Activated CD4-positive, alpha-beta T cell treated with anti-CD3 and anti-CD28 coated beads, Interleukin-2, amount 50 U/mL, for 4 hours (primary cell): ENCODE measurements around the gene LRRC8D.
"Not testable (repeated sequence)": the region's sequence is repeated elsewhere in the genome, so short reads cannot be mapped to it uniquely, and the experiment has no call there.

Experiments
- DNase-seq, 2 experiments: peaks; one replicate each; pipeline ENCODE4 v3.0.0-alpha.2; 2020

LRRC8D gene

DNA sequence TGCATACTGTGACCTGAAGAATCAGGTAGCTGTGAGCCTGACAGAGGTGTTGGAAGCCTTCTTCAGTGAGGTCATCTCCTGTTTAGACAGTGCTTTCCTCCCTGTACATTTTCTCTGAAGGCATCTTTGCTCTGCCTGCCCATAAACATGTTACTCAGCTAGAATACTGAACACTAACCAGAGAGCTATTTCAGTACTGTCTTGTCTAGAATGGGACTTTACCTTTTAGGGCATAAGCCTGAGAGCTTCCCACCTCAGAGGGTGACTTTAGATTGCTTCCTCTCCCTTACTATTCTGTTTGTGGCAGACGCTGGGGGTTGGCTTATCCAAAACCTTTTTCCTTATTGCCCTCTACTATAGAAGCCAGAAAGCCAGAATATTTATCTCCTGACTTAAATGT, 150.8 kb downstream of the LRRC8D start:
- no peak for DNase-seq

DNA sequence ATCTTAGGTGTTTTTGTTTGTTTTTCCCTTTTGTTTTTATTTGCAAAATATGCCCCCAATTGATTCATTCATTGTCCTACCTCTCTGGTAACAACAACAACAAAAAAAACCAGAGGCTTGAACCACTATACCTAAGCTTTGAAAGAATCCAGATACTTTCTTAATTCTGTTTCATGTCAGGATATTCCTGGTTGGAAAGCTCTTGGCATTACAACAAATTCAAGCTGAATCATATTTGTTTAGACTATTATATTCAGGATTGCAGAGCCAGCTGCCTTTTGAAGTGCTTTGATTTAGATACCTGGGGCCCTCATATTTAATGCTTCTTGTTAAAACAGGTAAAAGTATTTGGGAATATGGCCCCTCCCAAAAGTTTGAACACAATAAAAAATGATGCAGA, 151.2 kb downstream of the LRRC8D start:
- no peak for DNase-seq

DNA sequence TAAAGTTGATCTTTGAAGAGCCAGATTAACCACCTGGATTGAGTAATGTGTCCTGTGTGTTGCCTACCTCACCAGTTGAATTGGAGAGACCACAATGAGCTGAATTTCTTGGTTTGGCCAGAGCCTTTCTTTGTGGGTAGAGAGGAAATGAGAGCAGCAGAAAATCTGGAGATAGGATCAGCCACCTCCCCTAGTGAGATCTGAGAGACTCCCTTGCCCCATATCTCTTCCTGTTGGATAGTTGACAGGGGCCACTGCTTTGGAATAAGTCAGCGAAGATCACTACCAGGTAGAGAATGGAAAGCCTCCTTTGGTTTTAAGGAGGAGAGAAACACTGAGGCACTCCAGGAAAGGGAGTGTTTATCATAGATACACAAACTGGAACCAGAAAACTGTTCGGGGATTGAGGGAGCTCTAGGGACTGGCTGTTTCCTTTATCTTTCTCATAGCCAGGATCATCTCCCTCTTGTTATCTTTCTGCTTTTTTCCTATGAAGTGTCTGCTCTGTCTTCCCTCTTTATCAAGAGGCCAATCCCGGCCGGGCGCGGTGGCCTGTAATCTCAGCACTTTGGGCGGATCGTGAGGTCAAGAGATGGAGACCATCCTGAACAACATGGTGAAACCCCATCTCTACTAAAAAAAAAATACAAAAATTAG, 152.8 kb downstream of the LRRC8D start:
- no peak for DNase-seq

DNA sequence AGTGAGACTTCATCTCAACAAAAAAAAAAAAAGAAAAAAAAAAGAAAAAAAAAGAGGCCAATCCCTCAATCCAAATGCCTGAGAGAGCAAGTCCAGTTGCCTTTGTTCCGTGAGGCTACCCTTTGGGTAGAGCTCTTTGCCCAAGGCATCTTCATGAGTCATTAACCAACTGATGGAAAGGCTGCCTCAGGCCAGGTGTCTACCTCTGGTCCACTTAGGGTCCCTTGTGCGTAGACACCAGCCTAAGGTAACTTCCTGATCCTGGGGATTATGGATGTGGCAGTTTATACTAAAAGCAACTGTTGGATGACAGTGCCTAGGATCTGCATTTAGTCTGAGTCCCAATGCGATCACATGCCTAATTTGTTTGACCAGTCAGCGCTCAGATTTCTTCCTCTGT, 153.4 kb downstream of the LRRC8D start:
- DNase-seq, result no peak

DNA sequence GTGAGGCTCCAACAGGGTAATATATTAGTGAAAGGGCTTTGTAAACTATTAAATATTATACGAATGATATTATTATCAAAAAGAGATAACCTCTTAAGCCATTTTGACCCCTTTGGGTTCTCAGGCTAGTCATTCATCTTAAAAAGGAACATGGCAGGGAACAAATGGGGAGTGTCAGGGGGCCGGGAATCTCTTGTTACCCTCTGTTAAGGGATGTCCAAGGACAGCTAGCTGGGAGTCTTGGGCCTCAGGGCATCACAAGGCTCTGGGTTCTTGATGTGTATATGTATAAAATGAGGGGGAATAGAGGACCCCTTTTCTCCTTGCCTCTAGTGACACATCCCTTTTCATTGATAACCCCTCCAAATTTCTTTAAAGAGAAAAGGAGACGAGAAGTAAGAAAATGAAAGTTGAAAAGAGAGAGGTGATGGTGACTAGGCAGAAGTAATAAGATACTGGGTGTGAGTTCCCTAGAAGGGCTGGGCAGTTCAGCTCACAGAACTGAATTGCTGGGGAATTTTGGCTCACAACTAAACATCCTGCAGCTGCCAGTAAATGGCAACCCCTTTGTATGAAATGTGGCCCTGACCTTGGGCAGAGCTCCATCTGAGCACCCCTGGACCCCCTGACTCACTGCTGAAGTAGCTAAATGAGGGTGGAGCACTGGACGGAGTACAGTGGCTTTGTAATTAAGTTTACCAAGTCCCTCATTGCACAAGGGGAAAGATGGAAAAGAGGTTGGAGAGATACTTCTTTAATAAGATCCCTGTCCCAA, 154.1 kb downstream of the LRRC8D start:
- DNase-seq, result no peak

DNA sequence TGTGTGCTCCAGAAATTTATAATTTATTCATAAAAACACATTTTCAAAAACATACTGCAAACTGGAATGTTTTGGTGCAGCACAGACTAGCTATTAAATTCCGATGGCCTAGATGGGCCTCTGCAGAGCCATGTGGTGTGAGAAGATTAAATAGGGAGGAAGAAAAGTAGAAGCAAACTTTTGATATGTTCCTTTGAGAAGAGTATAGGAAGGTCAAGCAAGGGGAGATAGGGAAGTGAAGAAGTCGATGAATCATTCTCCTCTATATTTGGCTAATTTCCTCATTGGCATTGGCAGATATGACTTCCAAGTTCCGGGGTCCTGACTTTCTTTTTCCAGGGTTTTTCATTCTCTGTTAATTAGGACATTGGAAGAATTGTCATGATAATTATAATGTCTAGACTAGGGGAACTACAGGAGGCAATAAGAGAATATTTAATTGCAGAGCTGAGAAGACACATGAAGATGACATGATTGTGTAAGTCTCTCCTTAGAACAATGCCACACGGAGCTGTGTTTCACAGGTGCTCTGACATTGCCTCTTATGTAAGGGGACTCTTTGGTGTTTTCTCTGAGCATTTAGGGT, 154.8 kb downstream of the LRRC8D start:
- DNase-seq, result no peak

DNA sequence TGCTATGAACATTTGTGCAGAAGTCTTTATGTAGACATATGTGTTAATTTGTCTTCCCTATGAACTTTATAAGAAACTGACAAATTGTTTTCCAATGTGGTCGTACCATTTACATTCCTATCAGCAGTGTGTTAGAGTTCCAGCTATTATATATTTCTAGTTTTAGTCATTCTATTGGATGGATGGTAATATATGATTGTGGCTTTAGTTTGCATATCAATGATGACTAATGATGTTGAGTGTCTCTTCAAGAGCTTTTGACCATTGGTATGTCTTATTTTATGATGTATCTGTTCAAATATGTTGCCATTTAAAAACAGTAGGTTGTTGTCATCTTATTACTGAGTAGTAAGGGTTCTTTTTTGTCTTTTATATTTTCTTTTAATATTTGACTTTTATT, 157.9 kb downstream of the LRRC8D start:
- no peak for DNase-seq

DNA sequence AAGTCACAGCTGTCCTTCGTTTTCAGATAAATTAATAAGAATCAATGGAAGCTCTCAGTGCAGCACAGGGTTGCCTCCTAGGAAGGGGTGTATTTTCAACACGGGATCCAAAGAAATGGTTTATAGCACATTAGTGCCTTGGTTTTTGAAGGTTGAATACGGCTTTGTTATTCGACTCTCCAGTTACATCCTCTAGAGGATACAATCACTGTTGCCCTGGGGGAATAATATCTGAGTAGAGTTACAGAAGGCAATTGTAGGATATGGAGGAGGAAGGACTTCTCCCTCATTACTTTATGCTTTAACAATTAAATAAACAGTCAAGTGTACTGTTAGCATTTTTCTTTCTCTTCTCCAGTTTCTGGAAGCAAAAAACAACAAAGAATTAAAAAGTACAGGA, 159.8 kb downstream of the LRRC8D start:
- no peak for DNase-seq

DNA sequence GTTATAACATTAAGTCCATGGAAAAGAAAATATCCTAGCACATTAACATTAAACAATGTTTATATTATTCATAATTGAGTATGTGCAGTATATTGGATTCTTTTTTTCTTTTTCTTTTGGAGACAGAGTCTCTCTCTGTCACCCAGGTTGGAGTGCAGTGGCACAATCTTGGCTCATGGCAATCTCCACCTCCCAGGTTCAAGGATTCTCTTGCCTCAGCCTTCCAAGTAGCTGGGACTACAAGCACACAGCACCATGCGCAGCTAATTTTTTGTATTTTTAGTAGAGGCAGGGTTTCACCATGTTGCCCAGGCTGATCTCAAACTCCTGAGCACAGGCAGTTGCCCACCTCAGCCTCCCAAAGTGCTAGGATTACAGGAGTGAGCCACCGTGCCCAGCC, 162.0 kb downstream of the LRRC8D start:
- DNase-seq, result not testable (repeated sequence)

DNA sequence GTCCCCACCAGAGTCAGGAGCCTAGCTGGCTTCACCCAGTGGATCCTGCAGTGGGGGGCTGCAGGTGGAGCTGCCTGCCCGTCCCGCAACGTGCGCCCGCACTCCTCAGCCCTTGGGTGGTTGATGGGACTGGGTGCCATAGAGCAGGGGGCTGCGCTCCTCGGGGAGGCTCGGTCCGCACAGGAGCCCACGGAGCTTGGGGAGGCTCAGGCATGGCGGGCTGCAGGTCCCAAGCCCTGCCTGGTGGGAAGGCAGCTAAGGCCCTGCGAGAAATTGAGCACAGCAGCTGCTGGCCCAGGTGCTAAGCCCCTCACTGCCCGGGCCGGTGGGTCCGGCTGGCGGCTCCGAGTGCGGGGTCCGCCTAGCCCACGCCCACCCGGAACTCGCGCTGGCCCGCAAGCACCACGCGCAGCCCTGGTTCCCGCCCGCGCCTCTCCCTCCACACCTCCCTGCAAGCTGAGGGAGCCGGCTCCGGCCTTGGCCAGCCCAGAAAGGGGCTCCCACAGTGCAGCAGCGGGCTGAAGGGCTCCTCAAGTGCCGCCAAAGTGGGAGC, 163.8 kb downstream of the LRRC8D start:
- not testable (repeated sequence) for DNase-seq

DNA sequence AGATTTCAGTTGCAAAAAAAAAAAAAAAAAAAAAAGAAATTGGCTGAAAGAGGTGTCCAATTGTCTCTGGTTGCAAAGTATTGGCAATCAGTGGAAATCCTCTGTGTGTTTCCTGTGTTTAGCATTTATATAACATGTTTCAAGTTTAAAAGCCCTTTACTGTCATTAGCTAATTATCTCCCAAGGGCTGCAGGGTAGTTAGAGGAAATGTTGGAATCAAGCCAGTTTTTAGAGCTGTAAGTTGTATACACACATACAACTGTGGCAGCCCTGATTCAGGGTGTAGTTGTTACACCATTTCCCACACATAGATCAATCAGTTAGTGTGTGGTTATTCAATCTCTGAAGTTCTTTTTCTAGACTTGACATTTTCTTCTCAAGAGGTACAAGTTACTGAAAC, 165.2 kb downstream of the LRRC8D start:
- DNase-seq, result no peak
